Endothelial cell (in vitro differentiated cells): ENCODE results near the gene GBP3. TPM values are rescaled to one million over a fixed set of nuclear protein-coding genes. Genes with fewer than 3 reads are reported as not detected.
"Not testable (repeated sequence)": the region's sequence is repeated elsewhere in the genome, so short reads cannot be mapped to it uniquely, and the experiment has no call there.

Experiments used
- DNase-seq: peaks from one replicate; pipeline ENCODE4 v3.0.0; 2021; ENCODE audit warnings: low spot score
- H3K27ac Mint-ChIP-seq: one replicate; pipeline ENCODE4 v1.8.0; 2021; ENCODE audit warnings: mixed read lengths, inconsistent platforms; ENCODE audit not compliant: unreplicated experiment
- H3K27me3 Mint-ChIP-seq: one replicate; pipeline ENCODE4 v1.8.0; 2021; ENCODE audit warnings: mild to moderate bottlenecking, moderate library complexity, mixed read lengths, inconsistent platforms; ENCODE audit not compliant: unreplicated experiment
- H3K36me3 Mint-ChIP-seq: one replicate; pipeline ENCODE4 v1.8.0; 2021; ENCODE audit warnings: mild to moderate bottlenecking, low read depth, mixed read lengths, inconsistent platforms; ENCODE audit not compliant: unreplicated experiment
- H3K4me1 Mint-ChIP-seq: one replicate; pipeline ENCODE4 v1.8.0; 2021; ENCODE audit warnings: mild to moderate bottlenecking, mixed read lengths, inconsistent platforms; ENCODE audit not compliant: unreplicated experiment
- H3K4me3 Mint-ChIP-seq: one replicate; pipeline ENCODE4 v1.8.0; 2021; ENCODE audit warnings: mild to moderate bottlenecking, mixed read lengths, inconsistent platforms; ENCODE audit not compliant: unreplicated experiment
- H3K9me3 Mint-ChIP-seq: one replicate; pipeline ENCODE4 v1.8.0; 2021; ENCODE audit warnings: mixed read lengths, inconsistent platforms; ENCODE audit not compliant: unreplicated experiment
- CTCF ChIP-seq: fragments of 200-600 bp; sonication (generic); IDR thresholded peaks from one replicate; pipeline ENCODE4 v1.5.0; 2021; ENCODE audit warnings: antibody characterized with exemption; ENCODE audit not compliant: unreplicated experiment
- total RNA-seq: library from RNA; stranded (reverse); fragmentation: NEBNext Ultra II Directional; extraction: Animal tissue kit (Norgen Biotek cat#: 25700); gene quantifications from one replicate; pipeline ENCODE4 v1.2.1, GENCODE V29; 2021; ENCODE audit not compliant: unreplicated experiment

Gene GBP3
- total RNA-seq, 1 donor from 2014 or later: 0.36 TPM

- Mint-ChIP-seq H3K4me1 (peaks cover 5% of the 10 kb centered on the region), H3K27me3 (peaks cover 3% of the 10 kb centered on the region), H3K9me3 (peaks cover 5% of the 10 kb centered on the region), H3K4me3 (no peak overlapping the region), H3K27ac (no peak overlapping the region), H3K36me3 (peaks cover 23% of the 10 kb centered on the region)
- DNase-seq: no peak
- no peak for TF ChIP-seq CTCF
Measured at GRCh38 chr1:89040315-89040626, 17.6 kb upstream of the GBP3 start.

- peaks cover 4% of the 10 kb centered on the region for H3K27me3 Mint-ChIP-seq
- no peak overlapping the region for H3K27ac Mint-ChIP-seq
- no peak for DNase-seq
- H3K4me1 Mint-ChIP-seq: peaks cover 3% of the 10 kb centered on the region
- H3K4me3 Mint-ChIP-seq: no peak overlapping the region
- H3K9me3 Mint-ChIP-seq: peaks cover 2% of the 10 kb centered on the region
- TF ChIP-seq CTCF: no peak
- peaks cover 10% of the 10 kb centered on the region for H3K36me3 Mint-ChIP-seq
Measured at GRCh38 chr1:89037186-89037585, 14.5 kb upstream of the GBP3 start.

GRCh38 chr1:89035080-89035479 lies 12.4 kb upstream of the GBP3 start:
- H3K27me3 Mint-ChIP-seq: peaks cover 4% of the 10 kb centered on the region
- peaks cover 3% of the 10 kb centered on the region for H3K4me1 Mint-ChIP-seq
- H3K4me3 Mint-ChIP-seq: no peak overlapping the region
- no peak overlapping the region for H3K27ac Mint-ChIP-seq
- no peak for TF ChIP-seq CTCF
- H3K9me3 Mint-ChIP-seq: no peaks in the 10 kb centered on the region
- no peak for DNase-seq
- peaks cover 7% of the 10 kb centered on the region for H3K36me3 Mint-ChIP-seq

- not testable (repeated sequence) for DNase-seq, H3K4me3 Mint-ChIP-seq, H3K36me3 Mint-ChIP-seq, H3K27ac Mint-ChIP-seq, H3K9me3 Mint-ChIP-seq, H3K4me1 Mint-ChIP-seq, H3K27me3 Mint-ChIP-seq
Measured at GRCh38 chr1:89034004-89034403, 11.3 kb upstream of the GBP3 start.

GRCh38 chr1:89029051-89029450 lies 6.4 kb upstream of the GBP3 start:
- H3K4me3 Mint-ChIP-seq, H3K36me3 Mint-ChIP-seq, H3K4me1 Mint-ChIP-seq, H3K9me3 Mint-ChIP-seq, H3K27me3 Mint-ChIP-seq, DNase-seq, H3K27ac Mint-ChIP-seq: not testable (repeated sequence)

- TF ChIP-seq CTCF: no peak
- H3K27ac Mint-ChIP-seq: no peak overlapping the region
- no peaks in the 10 kb centered on the region for H3K9me3 Mint-ChIP-seq
- peaks cover 14% of the 10 kb centered on the region for H3K4me1 Mint-ChIP-seq
- DNase-seq: no peak
- no peaks in the 10 kb centered on the region for H3K36me3 Mint-ChIP-seq
- no peaks in the 10 kb centered on the region for H3K27me3 Mint-ChIP-seq
- no peak overlapping the region for H3K4me3 Mint-ChIP-seq
Measured at GRCh38 chr1:89025928-89026327, 3.3 kb upstream of the GBP3 start.
